ENCODE data around the gene CFAP57. TPM values are rescaled to one million over a fixed set of nuclear protein-coding genes. Genes with fewer than 3 reads are reported as not detected.

Gene CFAP57
- total and polyA plus RNA-seq, 9 of the 15 experiments (the other 6 are each of a cell fraction or from before 2014, with no cell fraction given): 0.04 to 0.22 (median 0.07) TPM; not detected in 3

DNA sequence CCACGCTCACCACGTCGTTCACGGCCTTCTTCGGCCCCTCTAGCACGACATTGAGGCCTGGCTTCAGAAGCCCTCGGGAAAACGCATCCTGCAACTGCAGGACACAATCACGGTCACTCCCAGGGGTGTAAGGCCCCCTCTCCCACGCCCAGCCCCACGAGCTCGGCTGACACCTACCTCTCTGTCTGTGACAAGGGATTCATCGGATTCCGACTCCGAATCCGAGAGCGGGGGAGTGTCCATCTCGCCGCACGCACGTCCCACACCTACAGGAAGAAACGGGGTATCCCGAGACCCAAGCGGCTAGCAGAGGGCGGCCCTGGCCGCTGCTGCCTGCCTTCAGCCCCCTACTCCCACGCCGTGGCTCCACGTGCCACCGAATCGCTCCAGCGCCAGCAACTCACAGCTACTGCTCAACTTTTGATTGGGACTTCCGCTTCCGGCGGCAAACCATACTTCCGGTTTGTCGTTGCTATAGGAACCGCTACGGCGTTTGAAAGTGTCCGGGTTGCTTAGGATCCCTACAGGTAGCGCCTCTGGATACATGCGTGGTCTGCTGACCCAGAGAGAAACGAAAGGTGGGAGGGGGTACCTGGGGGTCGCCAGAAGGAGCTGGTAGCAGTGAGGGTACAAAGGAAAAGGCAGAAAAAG lies at the start of gene CFAP57, which contains the start of gene EBNA1BP2 (continued):
- TF ChIP-seq TBP (optimal IDR thresholded peaks at IDR 0.05; ENCODE audit: low read depth, low read length) (peak; percentile 76), EWSR1 (IDR thresholded peaks at IDR 0.05; ENCODE audit: borderline replicate concordance, low read depth, partially characterized antibody) (no peak), ZNF75A (CRISPR knock-in tag; IDR thresholded peaks at IDR 0.05) (no peak), RUNX1 (IDR thresholded peaks at IDR 0.05; ENCODE audit: low read depth) (no peak), HOXB6 (CRISPR knock-in tag; IDR thresholded peaks at IDR 0.05; ENCODE audit: borderline replicate concordance) (no peak), BRD9 (IDR thresholded peaks at IDR 0.05; ENCODE audit: low read depth, partially characterized antibody) (no peak), SNIP1 (IDR thresholded peaks at IDR 0.05; ENCODE audit: low read depth) (no peak), GTF2F1 (IDR thresholded peaks at IDR 0.05; ENCODE audit: low read depth, low read length) (no peak; the same call in 1 of the 2 replicates), ADNP (tag; IDR thresholded peaks at IDR 0.05) (no peak), DNMT1 (IDR thresholded peaks at IDR 0.05) (no peak), KLF13 (tag; IDR thresholded peaks at IDR 0.05; ENCODE audit: borderline replicate concordance, low read depth) (no peak), ZKSCAN8 (CRISPR knock-in tag; IDR thresholded peaks at IDR 0.05) (no peak), ZC3H11A (IDR thresholded peaks at IDR 0.05; ENCODE audit: low read depth, low read length) (no peak), ZNF140 (CRISPR knock-in tag; IDR thresholded peaks at IDR 0.05) (no peak), TEAD1 (CRISPR knock-in tag; IDR thresholded peaks at IDR 0.05) (no peak), TSC22D4 (tag; IDR thresholded peaks at IDR 0.05) (no peak), ZSCAN29 (IDR thresholded peaks at IDR 0.05) (peak; percentile 87), SRSF3 (IDR thresholded peaks at IDR 0.05; ENCODE audit: insufficient read depth, low read length) (no peak), TBL1XR1 (IDR thresholded peaks at IDR 0.05; ENCODE audit: low read length in 2 of 2) (no peak), ZNF253 (CRISPR knock-in tag; conservative IDR thresholded peaks at IDR 0.05) (no peak), FOXK1 (CRISPR knock-in tag; IDR thresholded peaks at IDR 0.05; ENCODE audit: borderline replicate concordance) (no peak), RCOR1 (IDR thresholded peaks at IDR 0.05; ENCODE audit: borderline replicate concordance in 1 of 2, low read depth in 2 of 2, low read length in 2 of 2) (no peak), ELF2 (CRISPR knock-in tag; IDR thresholded peaks at IDR 0.05) (peak; percentile 97), JUN (IDR thresholded peaks at IDR 0.05; ENCODE audit: borderline replicate concordance, low read depth, low read length) (peak; percentile 72; the same call in 1 of the 2 replicates), JUN (CRISPR knock-in tag; IDR thresholded peaks at IDR 0.05; ENCODE audit: borderline replicate concordance) (no peak), ZNF184 (CRISPR knock-in tag; IDR thresholded peaks at IDR 0.05) (no peak)
- TF ChIP-seq, protein P1, sequence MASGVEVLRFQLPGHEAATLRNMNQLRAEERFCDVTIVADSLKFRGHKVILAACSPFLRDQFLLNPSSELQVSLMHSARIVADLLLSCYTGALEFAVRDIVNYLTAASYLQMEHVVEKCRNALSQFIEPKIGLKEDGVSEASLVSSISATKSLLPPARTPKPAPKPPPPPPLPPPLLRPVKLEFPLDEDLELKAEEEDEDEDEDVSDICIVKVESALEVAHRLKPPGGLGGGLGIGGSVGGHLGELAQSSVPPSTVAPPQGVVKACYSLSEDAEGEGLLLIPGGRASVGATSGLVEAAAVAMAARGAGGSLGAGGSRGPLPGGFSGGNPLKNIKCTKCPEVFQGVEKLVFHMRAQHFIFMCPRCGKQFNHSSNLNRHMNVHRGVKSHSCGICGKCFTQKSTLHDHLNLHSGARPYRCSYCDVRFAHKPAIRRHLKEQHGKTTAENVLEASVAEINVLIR (CRISPR knock-in tag; IDR thresholded peaks at IDR 0.05): no peak
- TF ChIP-seq, protein P2, sequence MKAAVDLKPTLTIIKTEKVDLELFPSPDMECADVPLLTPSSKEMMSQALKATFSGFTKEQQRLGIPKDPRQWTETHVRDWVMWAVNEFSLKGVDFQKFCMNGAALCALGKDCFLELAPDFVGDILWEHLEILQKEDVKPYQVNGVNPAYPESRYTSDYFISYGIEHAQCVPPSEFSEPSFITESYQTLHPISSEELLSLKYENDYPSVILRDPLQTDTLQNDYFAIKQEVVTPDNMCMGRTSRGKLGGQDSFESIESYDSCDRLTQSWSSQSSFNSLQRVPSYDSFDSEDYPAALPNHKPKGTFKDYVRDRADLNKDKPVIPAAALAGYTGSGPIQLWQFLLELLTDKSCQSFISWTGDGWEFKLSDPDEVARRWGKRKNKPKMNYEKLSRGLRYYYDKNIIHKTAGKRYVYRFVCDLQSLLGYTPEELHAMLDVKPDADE (conservative IDR thresholded peaks at IDR 0.05; ENCODE audit: control insufficient read depth, low read depth, low read length): peak; percentile 95

Data from K562 (cell line).